Transverse colon (tissue), 4 donors: ENCODE measurements around the gene ALDOC. TPM values are rescaled to one million over a fixed set of nuclear protein-coding genes. Genes with fewer than 3 reads are reported as not detected.

Experiments
- DNase-seq: peaks from one replicate; pipeline ENCODE4 v3.0.0-alpha.2; 2019
- H3K27ac ChIP-seq, 4 donors: fragments of 200-600 bp; sonication (generic); 2 replicates each; pipeline ENCODE4 v1.5.1; 2016 to 2018; ENCODE audit warnings: inconsistent platforms in 4 of 4
- H3K27me3 ChIP-seq: fragments of 200-600 bp; sonication (generic); 2 replicates; pipeline ENCODE4 v1.5.1; 2017; ENCODE audit warnings: inconsistent platforms
- H3K36me3 ChIP-seq, 4 donors: fragments of 200-600 bp; sonication (generic); 2 replicates each; pipeline ENCODE4 v1.5.1; 2017 to 2019; ENCODE audit warnings: inconsistent platforms in 4 of 4
- H3K4me1 ChIP-seq, 4 donors: fragments of 200-600 bp; sonication (generic); 2 replicates each; pipeline ENCODE4 v1.5.1; 2017 to 2020; ENCODE audit warnings: inconsistent platforms in 4 of 4
- H3K4me3 ChIP-seq, 4 donors: fragments of 200-600 bp; sonication (generic); 1 replicate in 1 of 4; 2 replicates in 3 of 4; pipeline versions ENCODE4 v1.5.1 to v1.6.1; 2017 to 2019; ENCODE audit warnings: inconsistent platforms in 4 of 4
- H3K9me3 ChIP-seq, 2 donors: fragments of 200-600 bp; sonication (generic); 2 replicates each; pipeline ENCODE4 v1.5.1; 2017 to 2019; ENCODE audit warnings: inconsistent platforms in 2 of 2
- CTCF ChIP-seq, 5 experiments: fragments of 200-600 bp in 3 of 5; fragments of 450-650 bp in 2 of 5; sonication (generic) in 3 of 5; IDR thresholded peaks; 1 replicate in 2 of 5; 2 replicates in 3 of 5; pipeline ENCODE4 v1.5.1; 2016 to 2017; ENCODE audit warnings: antibody characterized with exemption in 5 of 5, inconsistent platforms in 3 of 5, mild to moderate bottlenecking in 2 of 5, moderate library complexity in 1 of 5
- EP300 ChIP-seq: sonication (generic); formaldehyde crosslinking; IDR thresholded peaks from one replicate; pipeline ENCODE4 v1.6.1; 2017; ENCODE audit warnings: antibody characterized with exemption, low read depth
- POLR2A ChIP-seq: fragments of 450-650 bp; IDR thresholded peaks from one replicate; pipeline ENCODE4 v1.6.1; 2016; ENCODE audit warnings: antibody characterized with exemption, mild to moderate bottlenecking, moderate library complexity
- POLR2AphosphoS5 ChIP-seq, 3 donors: sonication (generic); formaldehyde crosslinking; IDR thresholded peaks; one replicate each; pipeline ENCODE4 v1.6.1; 2016; ENCODE audit warnings: antibody characterized with exemption in 3 of 3
- WGBS, 2 donors: methylation state at CpG; one replicate each; pipeline ENCODE4 v1.1.5; 2018; ENCODE audit warnings: low coverage in 1 of 2; 5-methylcytosine and 5-hydroxymethylcytosine counted together
- in situ Hi-C, 4 donors: fragments of 200-750 bp; cut with MboI; loops; one replicate each; pipeline versions ENCODE4 v1.15.0 to v1.15.1; 2017; ENCODE audit warnings: low sequenced_read_pairs in 3 of 4, low pct_ligation_motif_present in 1 of 4, low pct_unique_long_range_greater_than_20kb in 1 of 4
- intact Hi-C: fragments of 100-400 bp; cut with DNase I; formaldehyde crosslinking; loops from one replicate; pipeline ENCODE4 v1.15.1; 2023; ENCODE audit warnings: low total_unique reads
- total RNA-seq, 4 donors: library from RNA; depleted of rRNA; stranded (reverse); fragments of >200 nt; gene quantifications; one replicate each; pipeline ENCODE4 v1.1.0, GENCODE V29; 2016

ALDOC gene
- total RNA-seq, 4 donors from 2014 or later: 3.0 to 46.1 (median 18.7) TPM

GRCh38 chr17:28592260-28592659, 15.6 kb upstream of the ALDOC start:
- no peak overlapping the region for H3K4me3 ChIP-seq
- intact Hi-C loops: no loop called here
- H3K36me3 ChIP-seq: no peaks in the 10 kb centered on the region
- WGBS, 2 donors: 94% methylated on average over 4 of the region's 4 CpGs; no CpG with 5 or more reads in 1 of the 2 donors
- no peaks in the 10 kb centered on the region for H3K4me1 ChIP-seq
- H3K27me3 ChIP-seq: no peaks in the 10 kb centered on the region
- DNase-seq: no peak
- no peak overlapping the region for H3K27ac ChIP-seq
- in situ Hi-C loops: no loop called here
- TF ChIP-seq EP300 (no peak), POLR2AphosphoS5 (IDR thresholded peaks at IDR 0.05) (no peak), CTCF (IDR thresholded peaks at IDR 0.05) (no peak), POLR2A (no peak)
- H3K9me3 ChIP-seq: no peaks in the 10 kb centered on the region

GRCh38 chr17:28585851-28586250, 9.2 kb upstream of the ALDOC start:
- peaks cover 0 to 3% (median 0%) of the 10 kb centered on the region in 4 donors for H3K36me3 ChIP-seq
- WGBS, 2 donors: 89 to 97% methylated on average over 3 of the region's 3 CpGs

GRCh38 chr17:28584434-28584833, 7.7 kb upstream of the ALDOC start:
- Histone ChIP-seq H3K9me3 (no peaks in the 10 kb centered on the region), H3K4me3 (no peak overlapping the region), H3K4me1 (no peaks in the 10 kb centered on the region), H3K27ac (no peak overlapping the region), H3K27me3 (no peaks in the 10 kb centered on the region), H3K36me3 (peaks cover 0 to 3% (median 0%) of the 10 kb centered on the region in 4 donors)
- DNase-seq: no peak
- in situ Hi-C loops (no loop called here), intact Hi-C loops (no loop called here)
- TF ChIP-seq POLR2A (no peak), EP300 (no peak), CTCF (IDR thresholded peaks at IDR 0.05) (no peak), POLR2AphosphoS5 (IDR thresholded peaks at IDR 0.05) (no peak)
- WGBS, 2 donors: 50 to 91% methylated on average over 1 to 3 of the region's 3 CpGs

More at GRCh38 chr17:28585851-28586250, 9.2 kb upstream of the ALDOC start:
- no peaks in the 10 kb centered on the region for H3K4me1 ChIP-seq
- H3K4me3 ChIP-seq: no peak overlapping the region
- no peaks in the 10 kb centered on the region for H3K27me3 ChIP-seq
- H3K9me3 ChIP-seq: no peaks in the 10 kb centered on the region
- in situ Hi-C loops: no loop called here
- intact Hi-C loops: no loop called here
- DNase-seq: no peak
- TF ChIP-seq CTCF (IDR thresholded peaks at IDR 0.05) (no peak), POLR2A (no peak), POLR2AphosphoS5 (IDR thresholded peaks at IDR 0.05) (no peak), EP300 (no peak)
- no peak overlapping the region for H3K27ac ChIP-seq

GRCh38 chr17:28582513-28582912, 5.8 kb upstream of the ALDOC start:
- Histone ChIP-seq H3K36me3 (peaks cover 0 to 3% (median 0%) of the 10 kb centered on the region in 4 donors), H3K4me3 (no peak overlapping the region), H3K4me1 (peaks cover 0 to under 1% (median 0%) of the 10 kb centered on the region in 4 donors), H3K9me3 (no peaks in the 10 kb centered on the region), H3K27me3 (no peaks in the 10 kb centered on the region), H3K27ac (no peak overlapping the region)
- no peak for TF ChIP-seq CTCF (IDR thresholded peaks at IDR 0.05)
- no peak for TF ChIP-seq EP300
- TF ChIP-seq POLR2A: no peak
- TF ChIP-seq POLR2AphosphoS5 (IDR thresholded peaks at IDR 0.05): no peak
- DNase-seq: no peak
- intact Hi-C loops: no loop called here
- in situ Hi-C loops: no loop called here
- 93 to 100% methylated on average over 2 of the region's 2 CpGs for WGBS, 2 donors
